ENCODE measurements around the gene RIPOR3.

- TF ChIP-seq CTCF (IDR thresholded peaks at IDR 0.05) (no peak), POLR2A (IDR thresholded peaks at IDR 0.05) (no peak)
Measured at GRCh38 chr20:50711113-50711825, 19.9 kb upstream of the RIPOR3 start.

All from lower leg skin (tissue), 3 donors.